Measurements from ENCODE around the gene TAPT1.
"Not testable (repeated sequence)": the region's sequence is repeated elsewhere in the genome, so short reads cannot be mapped to it uniquely, and the experiment has no call there.

The TAPT1 gene, protein sequence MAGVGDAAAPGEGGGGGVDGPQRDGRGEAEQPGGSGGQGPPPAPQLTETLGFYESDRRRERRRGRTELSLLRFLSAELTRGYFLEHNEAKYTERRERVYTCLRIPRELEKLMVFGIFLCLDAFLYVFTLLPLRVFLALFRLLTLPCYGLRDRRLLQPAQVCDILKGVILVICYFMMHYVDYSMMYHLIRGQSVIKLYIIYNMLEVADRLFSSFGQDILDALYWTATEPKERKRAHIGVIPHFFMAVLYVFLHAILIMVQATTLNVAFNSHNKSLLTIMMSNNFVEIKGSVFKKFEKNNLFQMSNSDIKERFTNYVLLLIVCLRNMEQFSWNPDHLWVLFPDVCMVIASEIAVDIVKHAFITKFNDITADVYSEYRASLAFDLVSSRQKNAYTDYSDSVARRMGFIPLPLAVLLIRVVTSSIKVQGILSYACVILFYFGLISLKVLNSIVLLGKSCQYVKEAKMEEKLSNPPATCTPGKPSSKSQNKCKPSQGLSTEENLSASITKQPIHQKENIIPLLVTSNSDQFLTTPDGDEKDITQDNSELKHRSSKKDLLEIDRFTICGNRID

DNA sequence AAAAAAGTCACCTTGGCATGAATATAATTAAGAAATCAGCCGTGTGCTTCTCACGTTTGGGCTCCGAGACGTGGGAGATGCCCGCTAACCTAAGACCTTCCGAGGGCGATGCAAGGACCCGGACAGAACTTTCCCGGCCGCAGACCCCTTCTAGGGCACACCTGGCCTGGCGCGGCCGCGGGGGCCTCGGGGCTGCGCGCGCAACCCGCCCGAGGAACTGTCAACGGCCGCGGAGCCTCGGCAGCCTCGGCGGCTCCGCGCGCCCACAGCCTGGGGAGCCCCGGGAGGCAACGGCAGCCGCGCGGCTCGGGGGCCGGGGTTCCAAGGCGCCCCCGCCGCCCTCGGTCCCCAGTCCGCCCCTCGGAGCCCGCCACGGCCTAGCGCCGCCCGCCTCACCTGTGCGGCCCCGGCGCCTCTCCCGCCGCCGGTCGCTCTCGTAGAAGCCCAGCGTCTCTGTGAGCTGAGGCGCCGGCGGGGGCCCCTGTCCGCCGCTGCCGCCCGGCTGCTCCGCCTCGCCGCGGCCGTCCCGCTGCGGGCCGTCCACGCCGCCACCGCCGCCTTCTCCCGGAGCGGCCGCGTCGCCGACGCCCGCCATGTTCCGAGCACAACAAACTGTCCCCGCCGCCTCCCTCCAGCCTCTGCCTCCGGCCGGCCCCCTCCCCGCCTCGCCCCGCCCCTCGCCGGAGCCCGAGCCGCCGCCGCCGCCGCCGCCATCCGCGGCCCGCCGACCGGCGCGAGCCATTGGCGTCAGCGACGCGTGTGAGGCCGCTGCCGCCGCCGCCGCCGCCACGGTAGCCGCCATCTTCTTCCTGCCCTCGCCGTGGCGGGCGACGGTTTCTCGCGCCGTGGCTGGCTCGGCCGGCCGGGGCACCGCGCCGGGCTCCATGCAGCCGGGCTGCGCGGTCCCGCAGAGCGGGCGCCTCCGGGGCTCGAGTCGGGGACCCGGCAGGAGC lies at the start of gene TAPT1:
TAPT1 (minus strand) TSS at position 609 of the 953 bp plus-strand sequence; CDS start at position 595, 14 bp downstream.
- TF ChIP-seq, protein P1, sequence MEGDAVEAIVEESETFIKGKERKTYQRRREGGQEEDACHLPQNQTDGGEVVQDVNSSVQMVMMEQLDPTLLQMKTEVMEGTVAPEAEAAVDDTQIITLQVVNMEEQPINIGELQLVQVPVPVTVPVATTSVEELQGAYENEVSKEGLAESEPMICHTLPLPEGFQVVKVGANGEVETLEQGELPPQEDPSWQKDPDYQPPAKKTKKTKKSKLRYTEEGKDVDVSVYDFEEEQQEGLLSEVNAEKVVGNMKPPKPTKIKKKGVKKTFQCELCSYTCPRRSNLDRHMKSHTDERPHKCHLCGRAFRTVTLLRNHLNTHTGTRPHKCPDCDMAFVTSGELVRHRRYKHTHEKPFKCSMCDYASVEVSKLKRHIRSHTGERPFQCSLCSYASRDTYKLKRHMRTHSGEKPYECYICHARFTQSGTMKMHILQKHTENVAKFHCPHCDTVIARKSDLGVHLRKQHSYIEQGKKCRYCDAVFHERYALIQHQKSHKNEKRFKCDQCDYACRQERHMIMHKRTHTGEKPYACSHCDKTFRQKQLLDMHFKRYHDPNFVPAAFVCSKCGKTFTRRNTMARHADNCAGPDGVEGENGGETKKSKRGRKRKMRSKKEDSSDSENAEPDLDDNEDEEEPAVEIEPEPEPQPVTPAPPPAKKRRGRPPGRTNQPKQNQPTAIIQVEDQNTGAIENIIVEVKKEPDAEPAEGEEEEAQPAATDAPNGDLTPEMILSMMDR (IDR thresholded peaks at IDR 0.05) = no peak
- H3K9me3 ChIP-seq = no peaks in the 10 kb centered on the region
- peaks cover 60 to 61% of the 10 kb centered on the region in 2 experiments for H3K4me1 ChIP-seq (ENCODE audit: control insufficient read depth in 1 of 2, insufficient read depth in 1 of 2, low read depth in 1 of 2, low read length in 1 of 2)
- H3K27ac ChIP-seq = peak within 1 kb of the TSS; percentile 95
- H3K36me3 ChIP-seq = no peaks in the 10 kb centered on the region
- no peaks in the 10 kb centered on the region for H3K27me3 ChIP-seq
- H3K4me3 ChIP-seq (ENCODE audit: low read depth in 1 of 2, low read length in 1 of 2) = peak within 1 kb of the TSS; percentile 73 to 77

DNA sequence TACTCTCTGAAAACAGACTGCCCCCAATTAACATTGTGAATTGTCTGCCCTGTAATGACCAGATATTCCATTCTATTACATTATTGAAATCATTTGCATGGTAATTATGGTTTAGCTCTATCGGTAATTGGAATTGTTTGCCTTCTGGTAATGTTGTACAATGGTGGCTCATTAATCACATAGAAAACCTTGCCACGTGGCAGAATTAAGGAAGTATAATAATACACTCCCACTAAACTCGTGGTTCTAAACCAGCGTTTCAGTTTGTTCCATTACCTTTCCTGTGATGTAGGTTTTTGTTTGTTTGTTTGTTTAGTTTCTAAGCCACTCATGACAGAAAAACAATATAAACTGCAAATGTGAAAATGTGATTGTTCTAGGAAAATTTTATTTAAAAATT lies 45.1 kb upstream of the TAPT1 start:
- Histone ChIP-seq H3K36me3 (no peaks in the 10 kb centered on the region), H3K4me1 (ENCODE audit: control insufficient read depth in 1 of 2, insufficient read depth in 1 of 2, low read depth in 1 of 2, low read length in 1 of 2) (peaks cover 38 to 51% of the 10 kb centered on the region in 2 experiments), H3K27me3 (no peaks in the 10 kb centered on the region), H3K9me3 (no peaks in the 10 kb centered on the region), H3K4me3 (ENCODE audit: low read depth in 1 of 2, low read length in 1 of 2) (no peak overlapping the region), H3K27ac (peak overlapping the region; percentile 82)
- TF ChIP-seq, protein P1 (IDR thresholded peaks at IDR 0.05) = no peak

DNA sequence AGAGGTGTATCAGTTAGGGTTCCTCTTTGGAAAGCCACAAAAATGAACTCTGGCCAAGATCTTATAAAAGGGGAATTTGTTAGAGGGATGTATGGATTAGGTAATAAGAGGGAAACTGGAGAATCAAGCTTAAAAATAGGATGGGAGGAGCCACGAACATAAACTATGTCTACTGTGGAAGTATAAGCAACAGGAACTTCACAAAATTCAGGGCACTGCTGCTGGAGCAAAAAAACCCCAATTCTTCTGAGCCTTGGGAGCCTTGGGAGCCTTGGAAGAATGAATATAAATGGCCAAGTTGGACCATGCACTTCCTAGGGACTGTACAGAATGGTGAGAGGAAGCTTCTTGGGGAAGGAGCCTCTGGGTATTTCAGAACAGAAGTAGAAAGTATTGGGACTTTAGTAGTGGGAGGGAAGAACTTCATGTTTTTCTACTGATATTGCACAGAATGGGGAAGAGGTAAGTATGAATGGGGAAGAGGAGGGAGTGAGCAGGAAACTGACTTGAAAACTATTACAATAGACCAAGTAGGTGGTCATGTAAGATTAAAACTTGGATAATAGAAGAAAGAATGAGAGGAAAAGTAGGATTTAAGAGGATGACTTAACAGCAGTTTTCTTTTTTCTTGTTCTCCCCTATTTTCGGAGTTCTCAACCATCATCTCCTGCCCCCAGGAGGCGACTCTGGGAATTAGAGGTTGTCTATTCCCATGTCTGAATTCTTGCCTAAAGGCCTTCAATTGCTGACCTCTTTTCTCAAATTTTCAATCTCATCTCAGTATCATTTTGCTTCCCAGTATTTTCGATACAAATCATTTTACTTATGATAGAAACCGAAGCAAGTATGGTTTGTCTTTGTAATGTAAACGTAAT lies 44.4 kb upstream of the TAPT1 start:
- no peaks in the 10 kb centered on the region for H3K36me3 ChIP-seq
- H3K9me3 ChIP-seq = no peaks in the 10 kb centered on the region
- H3K4me1 ChIP-seq (ENCODE audit: control insufficient read depth in 1 of 2, insufficient read depth in 1 of 2, low read depth in 1 of 2, low read length in 1 of 2) = peaks cover 45 to 58% of the 10 kb centered on the region in 2 experiments
- H3K27me3 ChIP-seq = no peaks in the 10 kb centered on the region
- H3K27ac ChIP-seq = peak overlapping the region; percentile 82
- TF ChIP-seq, protein P1 (IDR thresholded peaks at IDR 0.05) = no peak
- peak overlapping the region; percentile 7 to 17 for H3K4me3 ChIP-seq (ENCODE audit: low read depth in 1 of 2, low read length in 1 of 2)

DNA sequence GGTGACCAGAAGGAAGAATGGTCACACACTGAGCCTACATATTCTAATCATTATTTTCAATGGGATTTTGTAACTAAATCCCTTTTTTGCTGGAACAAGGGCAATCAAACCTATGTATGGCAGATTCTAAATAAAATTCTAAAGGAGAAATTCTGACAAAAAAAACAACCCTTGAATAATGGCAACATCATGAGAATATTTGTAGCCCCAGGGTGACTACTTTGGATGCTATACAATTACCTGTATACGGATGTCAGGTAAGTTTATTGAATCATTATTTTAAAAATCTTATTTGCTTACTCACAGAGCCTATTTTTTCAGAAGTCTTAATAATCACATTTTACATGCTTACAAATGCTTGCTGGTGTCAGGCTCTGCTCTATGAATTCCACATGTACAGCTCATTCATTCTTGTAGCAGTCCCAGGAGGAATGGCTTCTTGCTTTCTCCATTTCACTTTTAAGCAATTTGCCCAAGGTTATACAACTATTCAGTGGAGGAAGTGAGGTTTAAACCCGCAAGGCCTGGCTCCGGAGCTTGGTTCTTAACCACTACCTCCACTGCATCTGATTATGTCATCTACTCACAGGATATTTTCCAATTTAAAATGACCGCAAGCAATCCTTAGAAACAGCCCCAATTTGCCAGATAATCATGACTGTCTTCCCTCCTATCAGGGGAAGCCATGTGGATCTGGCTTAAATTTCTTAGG lies 43.6 kb upstream of the TAPT1 start:
- H3K9me3 ChIP-seq, H3K36me3 ChIP-seq, H3K27me3 ChIP-seq: not testable (repeated sequence)
- H3K4me1 ChIP-seq (ENCODE audit: control insufficient read depth in 1 of 2, insufficient read depth in 1 of 2, low read depth in 1 of 2, low read length in 1 of 2) = peaks cover 47 to 66% of the 10 kb centered on the region in 2 experiments
- peak overlapping the region; percentile 82 for H3K27ac ChIP-seq
- H3K4me3 ChIP-seq (ENCODE audit: low read depth in 1 of 2, low read length in 1 of 2) = peak overlapping the region; percentile 7 to 17

DNA sequence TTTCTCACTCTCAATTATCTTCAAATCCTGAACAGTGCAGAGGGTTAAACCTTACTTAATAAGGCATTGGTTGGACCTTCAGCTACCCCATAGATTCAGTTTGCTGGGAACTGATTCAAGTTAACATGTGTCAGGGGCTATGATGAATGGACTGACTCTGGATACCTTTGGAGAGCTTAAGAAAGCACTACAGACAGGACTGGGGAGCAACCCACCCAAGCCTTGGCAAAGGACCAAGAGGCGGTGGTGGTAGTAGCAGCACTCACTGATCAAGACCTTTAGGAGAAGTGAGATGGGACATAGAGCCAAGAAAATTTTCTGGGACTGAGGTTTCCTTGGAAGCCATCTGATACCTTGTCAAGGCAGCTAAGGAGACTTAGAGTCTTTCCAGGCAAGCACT lies 43.0 kb upstream of the TAPT1 start:
- H3K4me1 ChIP-seq (ENCODE audit: control insufficient read depth in 1 of 2, insufficient read depth in 1 of 2, low read depth in 1 of 2, low read length in 1 of 2) = peaks cover 50 to 69% of the 10 kb centered on the region in 2 experiments
- H3K9me3 ChIP-seq = no peaks in the 10 kb centered on the region
- no peaks in the 10 kb centered on the region for H3K36me3 ChIP-seq
- no peak overlapping the region for H3K4me3 ChIP-seq (ENCODE audit: low read depth in 1 of 2, low read length in 1 of 2)
- TF ChIP-seq, protein P1 (IDR thresholded peaks at IDR 0.05) = no peak
- H3K27ac ChIP-seq = peak overlapping the region; percentile 82
- no peaks in the 10 kb centered on the region for H3K27me3 ChIP-seq
